NK-92 (cell line): ENCODE data around the gene CCDC71L.

Source experiments
- DNase-seq: peaks from one replicate; lab custom pipeline; 2025; ENCODE audit not compliant: unreplicated experiment; lab: John Stamatoyannopoulos, UW

CCDC71L gene

GRCh38 chr7:106609416-106609815 lies 51.5 kb downstream of the CCDC71L start:
- no peak for DNase-seq

- no peak for DNase-seq
Observed at GRCh38 chr7:106608661-106609060, 52.3 kb downstream of the CCDC71L start.
